ENCODE measurements around the gene TBC1D22B. TPM values are rescaled to one million over a fixed set of nuclear protein-coding genes. Genes with fewer than 3 reads are reported as not detected.

The TBC1D22B gene
- total RNA-seq, 2 donors from 2014 or later = 6.2 to 8.5 TPM

GRCh38 chr6:37369321-37370201, 112.0 kb downstream of the TBC1D22B start:
- DNase-seq (ENCODE audit: low spot score) = no peak
- intact Hi-C loops (cut with DNase I) = no loop called here

- no peak for DNase-seq (ENCODE audit: low spot score)
- intact Hi-C loops (cut with DNase I) = no loop called here
These were observed 113.8 kb downstream of the TBC1D22B start for GRCh38 chr6:37371154-37372083.

DNA sequence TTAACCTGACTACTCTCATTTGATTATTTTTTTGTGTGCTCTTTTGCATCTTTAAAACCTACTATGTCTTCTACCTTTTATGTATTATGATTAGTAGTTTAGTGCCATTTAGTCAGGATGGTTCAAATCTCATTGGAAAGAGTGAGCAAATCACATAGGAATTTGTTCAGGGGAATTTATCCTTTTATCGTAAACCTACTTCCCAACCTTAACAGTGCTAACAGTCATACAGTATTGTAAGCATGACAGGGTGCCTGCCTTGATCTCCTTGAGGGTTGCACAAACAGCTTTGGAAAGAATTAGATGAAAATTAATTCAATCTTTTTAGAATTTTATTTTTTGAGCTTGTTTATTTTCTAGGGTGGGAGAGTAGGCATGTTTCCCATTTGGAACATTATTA, 114.5 kb downstream of the TBC1D22B start:
- intact Hi-C loops (cut with DNase I) = no loop called here
- DNase-seq (ENCODE audit: low spot score) = no peak

- DNase-seq (ENCODE audit: low spot score) = no peak
- intact Hi-C loops (cut with DNase I) = no loop called here
These were observed 116.4 kb downstream of the TBC1D22B start for GRCh38 chr6:37373822-37374471.

DNA sequence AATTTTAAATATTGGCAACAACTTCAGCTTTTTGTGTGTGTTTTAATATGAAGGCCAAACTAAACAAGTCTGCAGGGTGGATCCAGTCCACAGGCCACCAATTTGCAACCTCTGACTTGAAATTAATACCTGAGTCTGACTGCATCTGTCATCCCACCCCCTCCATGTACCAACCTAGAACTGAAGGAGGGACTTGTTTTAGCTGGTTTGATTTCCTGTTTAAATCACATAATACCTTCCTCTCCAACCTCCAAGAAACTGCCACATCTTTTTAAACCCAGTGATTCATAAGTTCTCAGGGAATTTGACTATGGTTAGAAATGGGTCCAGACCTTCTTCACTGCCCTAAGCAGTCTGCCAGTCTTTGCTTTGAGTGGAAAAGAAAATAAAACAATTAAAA, 117.8 kb downstream of the TBC1D22B start:
- intact Hi-C loops (cut with DNase I) = no loop called here
- DNase-seq (ENCODE audit: low spot score) = no peak

GRCh38 chr6:37376078-37376743, 118.6 kb downstream of the TBC1D22B start:
- DNase-seq (ENCODE audit: low spot score) = no peak
- intact Hi-C loops (cut with DNase I) = no loop called here

DNA sequence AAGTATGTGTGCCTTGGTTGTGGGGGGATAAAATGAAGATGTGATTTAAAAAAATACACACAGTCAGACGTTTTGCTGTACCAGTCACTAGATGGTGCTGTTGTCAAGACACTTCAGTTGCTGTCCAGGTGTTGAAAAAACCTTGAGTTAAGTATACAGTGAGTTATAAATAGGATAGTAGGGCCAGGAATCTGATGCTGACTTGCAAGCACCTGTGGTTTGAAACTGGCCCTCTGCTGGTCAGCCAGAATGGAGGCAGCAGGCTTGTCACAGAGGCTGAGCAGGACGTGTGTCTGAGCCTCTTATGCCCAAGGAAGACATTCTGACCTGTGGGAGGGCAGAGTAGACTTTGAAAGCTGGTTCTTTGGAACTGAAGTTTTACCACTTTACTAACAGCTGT, 124.0 kb downstream of the TBC1D22B start:
- DNase-seq (ENCODE audit: low spot score) = no peak
- intact Hi-C loops (cut with DNase I) = loop anchor here in 1 of 2 donors (10.0 kb wide), 1 partner anchor 183 kb away; no protein-coding TSS in a partner anchor

Other genes with a start within 250 kb of the TBC1D22B start
- gene PIM1, start 87.6 kb upstream of the TBC1D22B start, total RNA-seq = 10 to 100 TPM; 32.3 to 34.3 TPM
- gene TMEM217, start 372 bp downstream of the TBC1D22B start, total RNA-seq = 1 to 10 TPM in 1 of 2 donors, under 1 TPM in 1; 0.56 to 2.0 TPM
- 10 to 100 TPM; 13.6 to 14.0 TPM for gene RNF8, start 96.2 kb downstream of the TBC1D22B start, total RNA-seq
- 10 to 100 TPM; 24.0 to 27.9 TPM for gene CMTR1, start 175.4 kb downstream of the TBC1D22B start, total RNA-seq
- 10 to 100 TPM; 16.2 to 18.9 TPM for gene CCDC167, start 242.1 kb downstream of the TBC1D22B start, total RNA-seq

Measured in posterior vena cava (tissue), 2 donors.